HL-60 (cell line): ENCODE measurements around the gene HOXB2.

Source experiments
- GABPA ChIP-seq: IDR thresholded peaks from 2 replicates; pipeline ENCODE4 v1.6.1; 2012; ENCODE audit warnings: low read depth
- POLR2AphosphoS5 ChIP-seq: IDR thresholded peaks from 2 replicates; pipeline ENCODE4 v1.6.1; 2012; ENCODE audit warnings: low read depth
- REST ChIP-seq: IDR thresholded peaks from 2 replicates; pipeline ENCODE4 v1.6.1; 2012; ENCODE audit warnings: low read depth; ENCODE audit not compliant: insufficient replicate concordance
- SPI1 ChIP-seq: IDR thresholded peaks from 2 replicates; pipeline ENCODE4 v1.6.1; 2012; ENCODE audit warnings: low read depth, mild to moderate bottlenecking, borderline replicate concordance
- TF ChIP-seq, protein P1 (sequence below): IDR thresholded peaks from one replicate; pipeline ENCODE4 v1.5.1; 2011; ENCODE audit warnings: low read length, control low read depth, inconsistent platforms; ENCODE audit not compliant: insufficient read depth

DNA sequence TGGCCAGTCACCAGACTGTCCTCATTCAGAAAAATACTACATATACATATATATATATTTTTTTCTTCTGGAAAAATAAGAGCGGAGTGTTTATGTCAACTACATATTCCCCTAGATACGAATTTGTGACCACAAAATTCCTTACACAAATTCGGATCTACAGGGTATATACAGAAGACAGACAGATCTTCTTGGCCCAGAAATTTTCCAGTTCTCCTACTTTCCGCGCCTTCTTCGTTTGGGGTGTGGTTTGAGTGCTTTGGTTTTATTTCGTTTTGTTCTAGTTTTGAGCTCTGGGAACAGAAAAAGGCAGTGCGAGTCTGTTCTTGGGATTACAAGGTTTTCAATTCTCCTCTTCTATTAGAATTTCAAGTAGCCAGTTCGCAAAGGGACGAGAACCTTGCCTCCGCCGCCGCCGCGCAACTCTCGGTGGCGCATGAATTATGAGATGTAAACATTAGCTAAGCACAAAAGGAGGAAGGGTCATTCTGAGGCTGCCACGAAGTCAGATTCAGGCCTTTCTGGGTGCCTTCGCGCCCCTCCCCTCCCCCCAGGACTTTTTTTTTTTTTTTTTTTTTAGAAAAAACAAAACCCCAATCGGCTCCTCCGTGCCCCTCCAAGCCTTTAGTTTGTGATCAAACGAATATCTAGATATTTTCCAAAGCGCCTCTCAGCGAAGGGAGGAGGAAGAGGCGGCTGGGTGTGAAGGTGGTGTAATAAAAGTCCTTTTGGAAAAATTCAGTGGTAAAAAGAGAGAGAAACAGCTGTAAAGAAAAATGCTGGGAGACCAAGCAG, 35.0 kb upstream of the HOXB2 start:
- TF ChIP-seq POLR2AphosphoS5 = no peak
- TF ChIP-seq, protein P1, sequence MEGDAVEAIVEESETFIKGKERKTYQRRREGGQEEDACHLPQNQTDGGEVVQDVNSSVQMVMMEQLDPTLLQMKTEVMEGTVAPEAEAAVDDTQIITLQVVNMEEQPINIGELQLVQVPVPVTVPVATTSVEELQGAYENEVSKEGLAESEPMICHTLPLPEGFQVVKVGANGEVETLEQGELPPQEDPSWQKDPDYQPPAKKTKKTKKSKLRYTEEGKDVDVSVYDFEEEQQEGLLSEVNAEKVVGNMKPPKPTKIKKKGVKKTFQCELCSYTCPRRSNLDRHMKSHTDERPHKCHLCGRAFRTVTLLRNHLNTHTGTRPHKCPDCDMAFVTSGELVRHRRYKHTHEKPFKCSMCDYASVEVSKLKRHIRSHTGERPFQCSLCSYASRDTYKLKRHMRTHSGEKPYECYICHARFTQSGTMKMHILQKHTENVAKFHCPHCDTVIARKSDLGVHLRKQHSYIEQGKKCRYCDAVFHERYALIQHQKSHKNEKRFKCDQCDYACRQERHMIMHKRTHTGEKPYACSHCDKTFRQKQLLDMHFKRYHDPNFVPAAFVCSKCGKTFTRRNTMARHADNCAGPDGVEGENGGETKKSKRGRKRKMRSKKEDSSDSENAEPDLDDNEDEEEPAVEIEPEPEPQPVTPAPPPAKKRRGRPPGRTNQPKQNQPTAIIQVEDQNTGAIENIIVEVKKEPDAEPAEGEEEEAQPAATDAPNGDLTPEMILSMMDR = no peak
- no peak for TF ChIP-seq SPI1
- TF ChIP-seq GABPA = no peak
- TF ChIP-seq REST = no peak
